Kasumi-1 (cell line): ENCODE results near the gene PHACTR3.

Experiments
- DNase-seq, 2 experiments: peaks; one replicate each; lab custom pipeline; 2025; lab: John Stamatoyannopoulos, UW

The PHACTR3 gene

DNA sequence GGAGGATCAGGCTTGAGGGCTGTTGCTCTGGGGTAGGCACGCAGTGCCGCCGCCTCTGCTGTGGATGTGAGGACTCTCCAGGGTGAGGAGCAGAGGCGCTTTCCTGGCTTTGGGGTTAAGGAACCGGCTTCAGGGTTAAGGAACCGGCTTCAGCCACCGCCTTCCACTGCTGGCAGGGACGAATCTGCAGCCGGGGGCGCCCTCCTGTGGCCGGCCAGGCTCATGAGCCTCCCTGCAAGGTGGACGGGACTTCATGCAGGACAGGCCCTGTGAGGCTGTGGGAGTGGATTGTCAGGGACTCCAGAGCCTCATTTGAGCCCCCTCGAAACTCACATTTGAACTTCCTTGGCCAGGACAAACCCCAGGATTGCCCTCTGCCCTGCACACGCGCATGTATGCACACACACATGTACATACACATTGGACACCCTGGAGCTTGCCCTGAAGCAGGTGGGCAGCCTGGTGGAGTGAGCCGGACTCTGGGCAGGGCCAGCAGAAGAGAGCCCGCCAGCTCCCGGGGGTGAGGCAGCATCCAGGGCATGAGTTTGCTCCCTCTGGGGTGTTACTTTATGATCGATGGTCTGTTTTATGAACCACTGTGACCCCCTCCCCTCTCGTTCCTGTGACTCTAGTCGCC lies 146.9 kb downstream of the PHACTR3 start:
- DNase-seq = peak; percentile 35 to 55

GRCh38 chr20:59752101-59752586 lies 147.8 kb downstream of the PHACTR3 start:
- DNase-seq = peak in 1 of 2 experiments; percentile 2

GRCh38 chr20:59752704-59753460 lies 148.5 kb downstream of the PHACTR3 start:
- DNase-seq = no peak

DNA sequence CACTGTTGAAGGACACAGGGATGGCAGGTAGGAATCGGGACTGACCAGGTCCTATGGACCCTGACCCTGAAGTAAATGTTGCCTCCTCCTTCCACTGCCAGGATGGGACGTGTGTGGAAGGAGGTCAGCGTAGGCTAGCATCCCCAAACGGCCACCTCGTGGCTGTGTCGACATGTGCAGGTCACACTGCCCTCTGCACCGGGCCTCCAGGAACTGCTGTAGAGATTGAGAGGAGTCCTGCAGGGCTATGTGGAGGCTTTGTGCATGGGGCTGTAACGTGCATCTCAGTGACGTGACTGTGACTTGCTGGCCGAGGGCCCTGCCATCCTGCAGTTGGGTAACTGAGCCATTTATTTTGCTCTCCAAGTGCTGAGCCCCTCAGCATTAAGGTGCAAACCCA lies 149.5 kb downstream of the PHACTR3 start:
- no peak for DNase-seq

DNA sequence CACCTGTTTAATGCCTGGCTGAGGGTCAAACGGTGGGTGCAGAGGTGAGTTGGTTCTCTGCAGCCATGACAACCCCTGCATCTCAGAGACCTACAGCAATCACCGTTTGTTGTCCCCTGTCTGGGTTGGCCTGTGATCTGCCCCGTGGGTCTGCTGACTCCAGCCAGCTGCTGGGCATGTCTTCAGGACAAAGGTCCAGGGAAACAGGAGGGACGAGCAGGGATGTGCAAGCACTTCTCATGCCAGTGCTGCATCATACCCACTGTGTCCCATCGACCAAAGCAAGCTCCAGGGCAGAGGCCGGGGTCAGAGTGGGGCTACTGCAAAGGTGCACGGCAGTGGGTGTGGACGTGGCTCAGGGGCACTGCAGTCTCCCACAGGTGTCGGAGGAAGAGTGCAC lies 150.2 kb downstream of the PHACTR3 start:
- DNase-seq = no peak

GRCh38 chr20:59756241-59756640 lies 151.9 kb downstream of the PHACTR3 start:
- no peak for DNase-seq

DNA sequence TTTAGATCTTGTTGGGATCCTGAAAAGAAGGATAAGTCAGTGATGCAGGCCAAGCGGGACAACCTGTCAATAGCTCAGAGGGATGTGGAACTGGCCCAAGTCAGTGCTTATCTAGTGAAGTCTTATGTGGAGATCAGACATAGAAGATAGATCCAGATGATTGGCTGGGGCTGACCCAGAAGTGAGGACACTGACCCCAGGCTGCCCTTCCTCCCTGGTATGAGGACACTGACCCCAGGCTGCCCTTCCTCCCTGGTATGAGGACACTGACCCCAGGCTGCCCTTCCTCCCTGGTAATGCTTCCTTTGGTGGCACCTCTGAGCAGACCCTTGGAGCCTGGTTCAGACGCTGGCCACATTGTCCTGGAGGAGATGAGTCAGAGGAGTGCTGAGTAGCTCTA lies 159.7 kb downstream of the PHACTR3 start:
- no peak for DNase-seq

DNA sequence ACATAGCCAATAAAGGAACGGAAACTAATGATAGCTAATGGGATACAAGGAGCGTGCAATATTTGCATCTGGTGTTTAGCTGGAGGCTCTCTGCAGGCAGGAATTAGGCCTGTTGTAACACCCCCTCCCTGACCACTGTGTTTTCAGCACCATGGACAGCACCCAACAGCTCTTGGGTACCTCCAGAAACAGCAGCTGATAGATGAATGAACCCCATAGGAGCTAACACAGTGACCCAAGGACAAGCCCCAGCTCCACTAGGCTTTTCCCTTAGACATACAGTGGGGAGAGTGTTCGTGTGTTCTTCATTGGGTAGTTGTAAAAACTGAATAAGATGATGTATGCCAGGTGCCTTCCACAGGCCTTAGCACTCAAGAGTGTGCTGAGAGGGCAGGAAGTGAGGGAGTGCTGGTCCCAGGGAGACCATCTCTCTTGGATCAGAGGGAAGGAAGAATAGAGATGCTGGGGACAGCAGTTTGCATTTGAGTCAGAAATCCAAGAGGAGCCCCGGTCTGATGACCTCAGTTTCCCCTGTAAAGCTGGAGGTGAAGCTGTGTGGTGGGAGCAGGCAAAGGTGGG lies 161.3 kb downstream of the PHACTR3 start:
- peak in 1 of 2 experiments; percentile 11 for DNase-seq

- DNase-seq = no peak
Observed at GRCh38 chr20:59767656-59768055, 163.3 kb downstream of the PHACTR3 start.

DNA sequence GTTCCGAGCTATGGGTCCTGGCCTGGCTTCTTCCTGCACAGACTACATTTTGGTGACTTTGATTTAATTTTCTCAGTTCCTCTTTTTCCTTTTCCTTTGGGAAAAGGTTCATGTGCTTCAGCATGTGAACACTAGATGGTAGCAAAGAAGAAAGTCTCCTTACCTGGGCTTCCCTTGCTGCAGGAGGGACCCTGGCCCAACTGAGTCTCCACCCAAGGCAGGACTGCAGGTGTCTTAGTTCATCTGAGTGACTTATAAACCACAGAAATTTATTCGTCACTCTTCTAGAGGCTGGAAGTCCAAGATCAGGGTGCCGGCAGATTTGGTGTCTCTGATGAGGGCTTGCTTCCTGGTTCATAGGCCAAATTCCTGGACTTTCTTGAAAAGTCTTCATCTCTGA lies 165.9 kb downstream of the PHACTR3 start:
- no peak for DNase-seq

GRCh38 chr20:59770851-59771250 lies 166.5 kb downstream of the PHACTR3 start:
- DNase-seq = no peak

- no peak for DNase-seq
Observed at GRCh38 chr20:59771506-59772372, 167.4 kb downstream of the PHACTR3 start.

- DNase-seq = no peak
Observed at GRCh38 chr20:59772373-59772705, 168.0 kb downstream of the PHACTR3 start.

DNA sequence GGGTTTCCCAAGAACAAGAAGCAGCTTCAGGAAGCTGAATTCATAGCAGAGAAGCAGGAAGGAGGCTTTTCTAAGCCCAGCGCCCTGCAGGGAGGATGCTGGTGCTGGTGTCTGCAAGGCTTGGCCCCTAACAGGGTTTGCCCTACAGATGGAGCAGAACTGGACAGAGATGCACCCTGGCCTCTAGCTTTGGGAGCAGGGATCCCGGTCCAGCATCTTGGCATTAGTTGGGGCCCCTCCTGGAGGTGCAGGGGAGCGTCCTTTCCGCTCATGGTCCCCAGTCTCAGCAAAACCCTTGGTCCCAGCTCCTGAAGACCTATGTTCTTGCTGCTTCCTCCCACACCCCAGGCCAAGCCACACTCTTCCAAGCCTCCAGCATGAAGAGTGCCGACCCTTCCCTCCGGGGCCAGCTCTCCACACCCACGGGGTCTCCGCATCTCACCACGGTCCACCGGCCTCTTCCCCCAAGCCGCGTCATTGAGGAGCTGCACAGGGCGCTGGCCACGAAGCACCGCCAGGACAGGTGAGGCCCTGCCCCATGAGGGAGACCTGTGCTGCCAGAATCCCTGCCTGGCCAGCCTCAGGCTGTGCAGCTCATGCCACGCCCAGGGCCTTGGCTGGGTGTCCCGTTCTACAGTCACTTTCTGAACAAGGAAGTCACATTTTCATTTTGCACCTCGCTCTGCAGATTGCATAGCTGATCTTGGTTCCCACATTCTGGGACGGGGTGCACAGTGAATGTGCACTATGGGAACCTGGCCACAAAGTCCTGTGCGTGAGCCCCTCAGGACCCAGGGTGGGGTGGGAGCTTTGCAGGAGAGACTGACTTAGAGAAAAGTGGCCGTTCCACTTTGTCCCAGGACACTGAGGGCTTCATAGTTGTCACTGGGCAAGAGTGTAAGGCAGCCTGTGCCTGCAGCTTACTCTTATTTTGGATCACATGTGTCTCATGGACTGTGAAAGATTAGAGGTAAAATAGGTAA lies 168.9 kb downstream of the PHACTR3 start:
- no peak for DNase-seq

GRCh38 chr20:59774204-59774641 lies 169.9 kb downstream of the PHACTR3 start:
- DNase-seq = no peak

DNA sequence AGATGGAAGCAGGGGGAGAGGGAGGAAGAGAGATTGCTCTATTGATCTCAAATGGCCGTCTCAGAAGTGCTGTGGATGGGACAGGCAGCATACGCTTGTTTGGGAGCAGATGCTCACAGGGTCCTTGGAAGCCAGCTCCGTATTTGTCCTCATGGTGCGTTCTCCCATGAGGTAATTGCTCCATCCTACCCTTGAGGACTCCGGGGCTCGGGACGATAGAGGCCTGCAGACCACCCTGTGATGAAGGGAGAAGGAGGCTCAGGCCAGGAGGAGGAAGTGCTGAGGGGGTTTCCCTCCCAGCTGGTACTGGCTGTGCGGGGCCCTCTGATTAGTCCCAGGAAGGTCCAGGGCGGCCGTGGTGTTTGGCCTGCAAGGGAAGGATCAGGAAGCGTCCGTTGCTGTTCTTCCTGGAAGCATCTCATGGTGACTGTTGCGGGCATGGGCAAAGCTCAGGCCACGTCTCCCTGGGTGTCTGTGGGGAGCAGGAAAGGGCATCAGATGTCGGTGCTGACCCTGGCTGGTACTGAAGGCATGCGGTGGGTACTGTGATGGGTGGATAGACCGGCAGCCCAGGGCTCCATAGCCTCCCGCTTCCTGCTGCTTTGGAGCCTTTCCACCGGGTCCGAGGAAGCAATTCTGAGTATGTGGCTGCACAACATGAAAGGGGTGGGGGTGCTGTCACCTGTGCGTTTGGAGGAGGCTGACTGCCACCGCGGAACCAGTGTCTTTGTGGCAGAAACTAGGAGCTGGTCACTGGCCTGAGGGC lies 170.8 kb downstream of the PHACTR3 start:
- DNase-seq = no peak

DNA sequence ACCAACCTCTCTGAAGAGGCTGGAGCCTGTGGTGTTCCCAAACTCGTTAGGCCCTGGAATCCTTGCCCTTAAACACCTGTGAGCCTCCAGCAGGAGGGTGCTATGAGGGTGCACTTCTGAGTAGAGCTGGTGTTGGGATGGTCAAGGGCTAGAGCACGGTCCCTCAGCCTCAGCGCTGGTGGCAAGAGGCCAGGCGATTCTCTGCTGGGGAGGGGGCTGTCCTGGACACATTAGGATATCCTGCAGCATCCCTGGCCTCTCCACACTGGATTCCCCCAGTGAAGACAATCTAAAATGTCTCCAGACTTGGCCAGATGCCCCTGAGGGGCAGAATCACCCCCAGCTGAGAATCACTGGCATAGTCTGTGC lies 171.3 kb downstream of the PHACTR3 start:
- DNase-seq = no peak

DNA sequence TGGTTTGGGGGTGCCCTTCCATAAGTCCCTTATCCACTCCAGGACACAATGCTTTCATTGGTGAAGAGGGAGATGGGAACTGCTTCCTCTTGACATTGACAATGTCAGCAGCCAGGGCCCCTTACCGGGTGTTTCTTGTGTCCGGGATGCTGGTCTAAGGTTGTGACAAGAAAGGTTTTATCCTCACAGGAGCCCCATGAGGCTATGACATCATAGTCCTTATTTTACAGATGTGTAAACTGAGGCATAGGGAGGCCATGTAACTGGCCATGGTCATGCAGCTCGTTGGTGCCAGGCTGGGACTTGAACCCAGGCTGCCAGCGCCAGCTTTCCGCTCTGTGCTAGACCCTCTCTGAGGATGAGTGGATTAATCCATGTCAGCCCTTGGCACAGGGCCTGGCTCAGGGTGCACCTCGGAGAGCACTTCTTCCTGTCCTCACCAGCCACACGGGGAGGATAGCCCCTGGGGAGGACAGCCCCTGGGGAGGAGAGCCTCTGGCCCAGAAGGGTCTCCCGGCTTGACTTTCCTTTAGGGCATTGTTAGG lies 171.8 kb downstream of the PHACTR3 start:
- DNase-seq = no peak

DNA sequence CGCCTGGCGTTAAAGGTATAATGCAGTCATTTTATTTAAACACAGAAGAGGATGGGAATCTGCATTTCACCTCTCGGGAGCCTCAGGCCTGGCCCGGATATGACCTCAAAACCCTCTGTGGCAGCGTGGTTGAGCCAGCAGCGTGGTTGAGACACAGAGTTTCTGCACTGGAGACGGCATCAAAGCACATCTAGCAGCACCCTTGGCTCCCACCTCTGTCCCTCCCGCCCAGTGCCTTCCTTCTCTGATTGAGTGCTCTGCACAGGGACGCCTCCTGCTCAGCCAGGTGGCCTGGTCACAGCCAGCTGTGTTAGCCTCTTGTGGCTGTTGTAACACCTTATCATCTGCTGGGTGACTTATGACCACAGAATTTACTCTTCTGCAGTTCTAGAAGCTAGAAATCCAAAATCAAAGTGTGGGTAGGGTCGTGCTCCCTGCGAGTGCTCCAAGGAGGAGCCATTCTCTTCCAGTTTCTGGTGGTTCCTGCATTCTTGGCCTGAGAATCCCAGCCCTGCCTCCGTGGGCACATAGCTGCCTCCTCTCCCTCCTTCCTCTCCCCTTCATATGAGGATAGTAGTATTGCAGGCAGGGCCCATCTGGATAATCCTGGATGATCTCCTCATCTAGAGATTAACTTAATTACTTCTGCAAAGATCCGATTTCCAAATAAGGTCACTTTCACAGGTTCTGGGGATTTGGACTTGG lies 172.4 kb downstream of the PHACTR3 start:
- DNase-seq = no peak
